A673 (cell line): Measurements from ENCODE around the gene PTGES2.

Experiments used
- CTCF ChIP-seq: fragments of 300-800, 200-600 bp; sonication (generic); conservative IDR thresholded peaks from 2 replicates; pipeline ENCODE4 v1.5.1; 2017; ENCODE audit warnings: low read depth, mild to moderate bottlenecking, antibody characterized with exemption, low read length, moderate library complexity, mixed read lengths
- EZH2 ChIP-seq: fragments of 200-600 bp; sonication (generic); IDR thresholded peaks from 2 replicates; pipeline ENCODE4 v1.6.1; 2017; ENCODE audit warnings: borderline replicate concordance, low read depth, mild to moderate bottlenecking, mixed read lengths, antibody characterized with exemption, low read length; ENCODE audit not compliant: poor library complexity, severe bottlenecking

GRCh38 chr9:128117613-128118471 is 9.7 kb downstream of the PTGES2 start:
- TF ChIP-seq CTCF = peak; percentile 100
- no peak for TF ChIP-seq EZH2
